NCI-H1417 (cell line): ENCODE measurements around the gene TSTD1.

Source experiments
- DNase-seq, 3 experiments: peaks; one replicate each; lab custom pipeline; 2025; lab: John Stamatoyannopoulos, UW

The TSTD1 gene

DNA sequence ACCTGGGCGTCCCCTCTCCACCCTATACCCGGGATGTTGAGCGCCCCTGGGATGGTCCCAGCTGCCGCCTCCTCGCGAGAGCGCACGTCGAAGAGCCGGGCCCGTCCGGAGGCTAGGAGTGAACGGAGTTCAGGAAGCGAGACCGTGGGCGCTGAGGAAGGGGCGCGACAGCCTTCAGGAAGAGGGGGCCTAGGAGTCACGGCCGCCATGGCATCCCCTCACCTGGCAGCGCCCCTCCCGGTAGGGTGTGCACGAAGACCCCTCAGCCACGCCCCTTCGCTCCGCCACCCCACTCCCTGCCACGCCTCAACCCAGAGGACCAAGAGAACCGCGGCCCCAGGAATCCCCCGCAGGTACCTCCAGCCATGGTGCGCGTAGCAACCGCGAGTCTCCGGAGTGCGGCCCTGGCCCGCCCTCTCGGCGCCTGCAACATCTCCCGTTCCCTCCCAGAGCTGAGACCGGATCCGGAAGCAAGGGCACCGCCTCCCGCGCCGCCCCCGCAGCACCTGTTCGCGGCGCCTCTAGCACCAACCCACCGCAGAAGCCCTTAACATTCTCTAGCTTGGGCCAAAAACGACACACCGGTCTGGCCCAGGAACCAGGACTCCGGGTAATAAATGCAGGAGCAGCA is at the start of gene TSTD1:
Gene TSTD1 (minus strand): TSS at position 442 of the 631 bp plus-strand sequence. CDS start 75 bp downstream, at position 367.
- DNase-seq: peak; percentile 76 to 87 (median 84)

DNA sequence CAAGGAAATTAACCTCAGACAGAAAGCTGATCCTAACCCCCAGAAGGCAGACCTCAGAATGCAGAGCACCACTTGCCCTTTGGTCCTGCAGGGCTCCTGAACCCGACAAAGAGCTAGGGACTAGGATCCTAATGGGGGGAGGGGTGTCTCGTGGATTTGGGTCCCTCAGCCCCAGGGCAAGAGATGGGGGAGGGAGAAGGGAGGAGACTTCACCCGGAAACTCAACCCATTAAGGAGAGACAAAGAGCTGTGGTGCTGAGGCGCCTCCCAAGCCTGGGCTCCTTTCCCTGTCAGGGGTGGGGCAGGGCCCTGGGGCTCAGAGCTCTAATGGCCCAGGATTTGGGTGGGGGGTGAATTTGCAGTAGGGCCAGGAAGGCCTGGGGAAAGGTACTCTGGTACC is 47.7 kb upstream of the TSTD1 start:
- no peak for DNase-seq

- no peak for DNase-seq
Measured at GRCh38 chr1:161085165-161085564, 46.4 kb upstream of the TSTD1 start.

- DNase-seq: no peak
Measured at GRCh38 chr1:161084597-161084988, 45.8 kb upstream of the TSTD1 start.

DNA sequence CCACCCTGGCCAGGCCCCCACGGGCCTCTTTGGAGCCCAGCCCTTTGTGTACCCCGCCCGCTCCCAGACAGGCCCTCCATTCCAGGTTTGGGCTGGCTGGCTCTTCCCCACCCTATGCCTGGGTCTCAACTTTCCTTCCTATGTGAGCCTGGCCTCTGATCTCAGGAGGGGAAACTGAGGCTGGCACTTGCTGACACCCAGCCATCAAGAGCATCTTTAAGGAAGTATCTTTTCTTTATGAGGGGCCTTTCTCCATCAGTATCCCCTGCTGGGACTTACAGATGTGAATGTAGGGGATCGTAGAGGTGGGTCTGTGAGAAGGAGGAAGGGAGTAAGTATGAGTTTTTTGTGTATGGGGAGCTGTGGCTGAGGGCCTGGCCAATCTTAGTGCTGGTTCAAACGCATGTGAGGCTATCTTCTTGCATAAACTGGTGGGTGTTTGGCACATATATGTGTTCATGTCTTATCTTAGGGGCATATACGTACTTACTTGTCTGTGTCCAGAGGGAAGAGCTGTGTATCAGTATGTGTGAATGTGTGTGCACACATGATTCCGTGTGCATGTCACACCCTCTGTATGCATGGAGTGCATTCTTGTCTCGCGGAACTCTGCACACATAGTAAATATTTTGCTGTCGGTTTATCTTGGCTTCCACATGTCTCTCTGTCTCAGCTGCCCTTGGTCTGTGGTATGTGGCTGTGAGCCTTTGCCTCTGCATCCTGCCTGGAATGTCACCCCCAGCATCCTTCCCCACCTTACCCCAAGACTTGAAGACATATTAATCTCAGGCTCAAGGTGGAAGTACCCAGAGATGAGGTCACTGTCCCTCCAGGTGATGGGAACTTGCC is 45.2 kb upstream of the TSTD1 start:
- DNase-seq: no peak

GRCh38 chr1:161082996-161083747 is 44.4 kb upstream of the TSTD1 start:
- DNase-seq: no peak

GRCh38 chr1:161082483-161082882 is 43.7 kb upstream of the TSTD1 start:
- no peak for DNase-seq

- DNase-seq: no peak
Measured at GRCh38 chr1:161081519-161081918, 42.8 kb upstream of the TSTD1 start.

GRCh38 chr1:161080441-161081405 is 42.0 kb upstream of the TSTD1 start:
- DNase-seq: no peak

DNA sequence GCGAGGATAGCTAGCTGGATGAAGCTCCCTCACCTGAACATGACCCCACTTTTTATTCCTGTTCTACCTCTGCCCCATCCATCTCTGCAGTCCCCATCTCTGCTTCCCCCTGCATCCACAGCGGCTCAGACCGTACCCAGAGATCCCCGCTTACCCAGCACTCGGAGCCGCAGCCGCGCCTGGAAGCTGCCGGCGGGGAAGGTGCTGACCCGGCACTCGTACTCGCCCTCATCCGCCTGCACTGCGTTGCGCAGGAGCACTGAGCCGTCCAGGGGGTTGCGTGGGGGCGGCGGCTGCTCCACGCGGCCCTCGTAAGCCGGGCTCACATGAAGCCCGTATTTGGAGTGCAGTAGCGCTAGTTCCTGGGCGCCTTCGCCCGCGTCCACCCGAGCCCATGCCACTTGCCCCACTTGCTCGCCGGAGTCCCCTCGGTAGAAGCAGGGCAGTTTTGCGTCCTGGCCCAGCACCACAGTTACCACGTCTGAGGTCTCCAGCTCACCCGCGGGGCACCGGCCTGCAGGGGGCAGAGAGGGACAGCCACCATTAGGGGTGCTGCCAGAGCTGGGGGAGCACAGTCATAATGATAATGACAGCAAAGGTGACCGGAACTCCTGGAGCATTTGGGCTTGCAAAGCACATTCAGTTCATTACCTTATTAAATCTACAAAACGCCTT is 40.8 kb upstream of the TSTD1 start:
- DNase-seq: no peak

GRCh38 chr1:161077426-161077825 is 38.7 kb upstream of the TSTD1 start:
- no peak for DNase-seq

- DNase-seq: no peak
Measured at GRCh38 chr1:161076410-161076809, 37.6 kb upstream of the TSTD1 start.

- peak in 2 of 3 experiments; percentile 40 to 52 for DNase-seq
Measured at GRCh38 chr1:161074676-161075368, 36.1 kb upstream of the TSTD1 start.

DNA sequence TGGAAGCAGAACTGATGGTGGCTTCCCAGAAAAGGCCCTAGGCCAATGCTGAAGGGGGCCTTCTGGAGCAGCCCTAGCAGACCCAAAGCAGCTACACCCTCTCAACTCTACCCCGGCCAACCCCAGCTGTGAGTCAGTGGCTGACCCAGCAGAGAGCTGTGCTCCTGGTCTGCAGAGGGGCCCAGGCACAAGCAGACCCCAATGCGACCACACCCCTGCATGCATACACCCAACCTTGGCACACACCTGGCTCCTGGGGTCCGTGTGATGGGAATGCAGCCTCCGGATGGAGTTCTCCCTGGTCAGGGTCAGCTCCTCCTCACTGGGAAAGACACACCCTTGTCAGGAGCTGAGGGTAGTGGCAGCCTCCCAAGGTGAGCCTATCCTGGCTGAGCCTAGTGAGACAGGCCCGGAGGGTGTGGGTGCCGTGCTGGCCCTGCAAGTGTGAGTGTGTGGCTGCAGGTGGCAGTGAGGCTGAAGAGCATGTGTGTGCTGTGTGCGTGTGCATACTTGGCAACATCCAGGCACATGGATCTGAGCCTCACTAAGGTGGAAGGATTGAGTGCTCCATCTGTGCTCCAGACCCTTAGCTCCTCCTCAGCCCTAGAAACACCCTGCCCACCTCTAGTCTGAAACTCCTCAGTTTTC is 34.8 kb upstream of the TSTD1 start:
- no peak for DNase-seq

DNA sequence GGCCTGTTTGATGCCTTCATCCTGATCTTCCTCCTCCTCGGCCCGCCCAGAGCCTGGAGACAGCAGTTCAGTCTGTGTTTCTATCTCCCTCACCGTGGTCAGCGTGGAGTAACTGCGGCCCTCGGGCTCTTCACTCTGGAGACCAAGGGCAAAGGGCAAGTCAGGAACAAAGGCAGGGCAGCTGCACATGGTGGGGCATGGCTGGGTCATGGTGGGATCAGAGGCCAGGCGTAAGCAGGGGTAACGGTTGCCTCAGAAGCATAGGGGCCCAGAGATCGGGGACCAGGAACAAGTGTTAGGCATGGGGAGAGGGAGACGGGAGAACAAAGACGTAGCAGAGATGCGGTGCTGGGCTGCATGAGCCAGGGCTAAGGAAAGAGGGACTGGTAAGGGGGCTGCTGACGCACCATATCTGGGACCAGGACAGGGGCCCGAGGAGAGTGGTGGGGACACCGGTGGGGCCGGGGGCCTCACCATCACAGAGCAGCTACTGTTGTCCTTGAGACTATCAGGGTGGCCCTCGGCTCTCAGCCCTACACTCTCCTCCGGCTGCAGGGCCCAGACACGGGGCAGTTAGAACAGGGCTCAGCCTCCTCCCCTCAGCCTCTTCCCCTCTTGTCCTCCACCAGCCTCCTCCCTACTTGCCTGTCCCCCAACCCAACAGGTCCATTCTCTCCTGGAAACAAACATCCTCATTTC is 34.1 kb upstream of the TSTD1 start:
- no peak for DNase-seq

DNA sequence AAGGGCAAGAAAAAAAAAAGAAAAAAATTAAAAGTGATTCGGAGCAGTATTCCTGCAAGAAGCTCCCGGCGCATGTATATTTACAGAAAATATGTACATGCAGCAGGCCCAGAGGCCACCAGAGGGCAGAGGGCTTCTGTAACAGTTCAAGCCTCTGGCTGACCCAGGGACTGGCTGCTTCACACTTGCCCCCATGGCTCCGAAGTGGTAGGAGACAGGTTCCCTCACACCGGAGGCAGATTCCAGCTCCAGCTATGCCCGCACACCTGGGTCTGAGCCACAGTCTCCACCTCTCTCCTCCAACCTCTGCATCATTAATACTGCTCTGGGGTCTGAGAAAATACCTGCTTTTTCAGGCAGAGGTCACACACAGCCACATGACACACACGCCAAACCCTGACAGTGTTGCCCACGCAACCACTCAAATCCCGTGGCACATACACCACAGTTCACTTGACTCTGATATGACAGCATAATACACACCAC is 33.2 kb upstream of the TSTD1 start:
- peak in 2 of 3 experiments; percentile 4 to 45 for DNase-seq

GRCh38 chr1:161070761-161071160 is 32.0 kb upstream of the TSTD1 start:
- DNase-seq: no peak

- DNase-seq: no peak
Measured at GRCh38 chr1:161069731-161070270, 31.0 kb upstream of the TSTD1 start, which contains the start of gene ARHGAP30. ARHGAP30 (minus strand) TSS chr1:161069891; CDS start chr1:161069624, 267 bp downstream.

DNA sequence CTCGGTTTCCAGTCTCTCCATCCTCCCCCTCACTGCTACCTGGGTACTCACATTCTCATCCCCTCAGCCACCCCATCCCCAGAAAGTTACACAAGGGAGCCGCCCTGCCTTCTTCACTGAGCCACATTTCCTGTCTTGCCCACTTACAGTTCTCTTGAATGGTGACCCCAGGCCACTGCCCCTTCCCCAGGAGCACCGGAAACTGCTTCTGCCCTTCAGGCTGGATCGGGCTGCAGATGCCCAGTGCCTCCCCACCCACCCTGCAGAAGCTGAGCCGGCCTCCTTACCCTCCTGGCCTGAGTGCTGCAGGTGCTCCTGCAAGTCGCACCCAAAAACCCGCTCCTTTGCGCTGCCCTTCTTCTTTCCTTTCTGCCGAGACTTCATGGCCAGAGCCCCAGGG is 30.5 kb upstream of the TSTD1 start:
- no peak for DNase-seq
